ENCODE data around the gene VIT.

Gene VIT

GRCh38 chr2:36769106-36769505 lies 72.6 kb downstream of the VIT start:
- no peak for DNase-seq (ENCODE audit: low spot score)

- peak; percentile 9 for DNase-seq (ENCODE audit: low spot score)
Measured at GRCh38 chr2:36770542-36771287, 74.2 kb downstream of the VIT start.

GRCh38 chr2:36771671-36772070 lies 75.2 kb downstream of the VIT start:
- no peak for DNase-seq (ENCODE audit: low spot score)

GRCh38 chr2:36773947-36774346 lies 77.4 kb downstream of the VIT start:
- DNase-seq (ENCODE audit: low spot score), result no peak

GRCh38 chr2:36775261-36775660 lies 78.8 kb downstream of the VIT start:
- no peak for DNase-seq (ENCODE audit: low spot score)

GRCh38 chr2:36775806-36776205 lies 79.3 kb downstream of the VIT start:
- DNase-seq (ENCODE audit: low spot score), result no peak

- no peak for DNase-seq (ENCODE audit: low spot score)
Measured at GRCh38 chr2:36777272-36777671, 80.8 kb downstream of the VIT start.

GRCh38 chr2:36777788-36778187 lies 81.3 kb downstream of the VIT start:
- no peak for DNase-seq (ENCODE audit: low spot score)

- no peak for DNase-seq (ENCODE audit: low spot score)
Measured at GRCh38 chr2:36779462-36779861, 83.0 kb downstream of the VIT start.

- peak; percentile 36 for DNase-seq (ENCODE audit: low spot score)
Measured at GRCh38 chr2:36780231-36780839, 83.8 kb downstream of the VIT start.

- no peak for DNase-seq (ENCODE audit: low spot score)
Measured at GRCh38 chr2:36781907-36782720, 85.6 kb downstream of the VIT start.

GRCh38 chr2:36783246-36783645 lies 86.7 kb downstream of the VIT start:
- DNase-seq (ENCODE audit: low spot score), result no peak

GRCh38 chr2:36785179-36785795 lies 88.8 kb downstream of the VIT start:
- peak; percentile 52 for DNase-seq (ENCODE audit: low spot score)

GRCh38 chr2:36789181-36789804 lies 92.8 kb downstream of the VIT start:
- DNase-seq (ENCODE audit: low spot score), result no peak

GRCh38 chr2:36792951-36793350 lies 96.4 kb downstream of the VIT start:
- DNase-seq (ENCODE audit: low spot score), result no peak

GRCh38 chr2:36797324-36798070 lies 101.0 kb downstream of the VIT start:
- DNase-seq (ENCODE audit: low spot score), result no peak

GRCh38 chr2:36798724-36799123 lies 102.2 kb downstream of the VIT start:
- DNase-seq (ENCODE audit: low spot score), result no peak

GRCh38 chr2:36800381-36800780 lies 103.9 kb downstream of the VIT start:
- DNase-seq (ENCODE audit: low spot score), result no peak

- no peak for DNase-seq (ENCODE audit: low spot score)
Measured at GRCh38 chr2:36801088-36801487, 104.6 kb downstream of the VIT start.

- no peak for DNase-seq (ENCODE audit: low spot score)
Measured at GRCh38 chr2:36802952-36803351, 106.4 kb downstream of the VIT start.

GRCh38 chr2:36805635-36806224 lies 109.2 kb downstream of the VIT start:
- no peak for DNase-seq (ENCODE audit: low spot score)

Measured in CD4-positive, alpha-beta T cell treated with Interleukin-6 at 100 ng/mL for 8 hours (primary cell).